GM10266 (cell line): ENCODE data around the gene BOD1.

Experiments used
- DNase-seq: peaks from one replicate; pipeline ENCODE4 v3.0.0; 2012; ENCODE audit errors: extremely low spot score
- TF ChIP-seq, protein P1 (sequence below): IDR thresholded peaks from 2 replicates; pipeline ENCODE4 v1.5.1; 2012; ENCODE audit warnings: mild to moderate bottlenecking, low read depth; ENCODE audit not compliant: control insufficient read depth, insufficient read depth; ENCODE audit errors: missing control alignments

BOD1 gene

GRCh38 chr5:173598686-173599085 lies 17.8 kb downstream of the BOD1 start:
- TF ChIP-seq, protein P1, sequence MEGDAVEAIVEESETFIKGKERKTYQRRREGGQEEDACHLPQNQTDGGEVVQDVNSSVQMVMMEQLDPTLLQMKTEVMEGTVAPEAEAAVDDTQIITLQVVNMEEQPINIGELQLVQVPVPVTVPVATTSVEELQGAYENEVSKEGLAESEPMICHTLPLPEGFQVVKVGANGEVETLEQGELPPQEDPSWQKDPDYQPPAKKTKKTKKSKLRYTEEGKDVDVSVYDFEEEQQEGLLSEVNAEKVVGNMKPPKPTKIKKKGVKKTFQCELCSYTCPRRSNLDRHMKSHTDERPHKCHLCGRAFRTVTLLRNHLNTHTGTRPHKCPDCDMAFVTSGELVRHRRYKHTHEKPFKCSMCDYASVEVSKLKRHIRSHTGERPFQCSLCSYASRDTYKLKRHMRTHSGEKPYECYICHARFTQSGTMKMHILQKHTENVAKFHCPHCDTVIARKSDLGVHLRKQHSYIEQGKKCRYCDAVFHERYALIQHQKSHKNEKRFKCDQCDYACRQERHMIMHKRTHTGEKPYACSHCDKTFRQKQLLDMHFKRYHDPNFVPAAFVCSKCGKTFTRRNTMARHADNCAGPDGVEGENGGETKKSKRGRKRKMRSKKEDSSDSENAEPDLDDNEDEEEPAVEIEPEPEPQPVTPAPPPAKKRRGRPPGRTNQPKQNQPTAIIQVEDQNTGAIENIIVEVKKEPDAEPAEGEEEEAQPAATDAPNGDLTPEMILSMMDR = no peak
- DNase-seq = no peak

DNA sequence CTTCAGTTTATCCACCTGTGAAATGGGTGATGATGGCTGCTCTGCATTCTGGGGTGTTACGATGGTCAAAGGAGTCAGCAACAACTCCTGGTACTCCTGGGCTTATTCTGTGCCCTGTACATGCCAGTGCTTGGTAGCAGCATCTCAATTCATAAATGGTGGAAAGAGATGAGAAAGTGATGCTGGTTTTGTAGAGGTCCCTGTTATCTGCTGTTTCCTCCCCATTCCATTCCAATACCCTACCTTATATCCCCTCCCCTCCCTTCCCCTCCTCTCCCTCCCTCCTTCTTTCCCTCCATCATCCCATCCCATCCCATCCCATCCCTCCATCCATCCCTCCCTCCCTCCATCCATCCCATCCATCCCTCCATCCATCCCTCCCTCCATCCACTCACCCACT lies 19.1 kb downstream of the BOD1 start:
- no peak for DNase-seq
- TF ChIP-seq, protein P1 = no peak

DNA sequence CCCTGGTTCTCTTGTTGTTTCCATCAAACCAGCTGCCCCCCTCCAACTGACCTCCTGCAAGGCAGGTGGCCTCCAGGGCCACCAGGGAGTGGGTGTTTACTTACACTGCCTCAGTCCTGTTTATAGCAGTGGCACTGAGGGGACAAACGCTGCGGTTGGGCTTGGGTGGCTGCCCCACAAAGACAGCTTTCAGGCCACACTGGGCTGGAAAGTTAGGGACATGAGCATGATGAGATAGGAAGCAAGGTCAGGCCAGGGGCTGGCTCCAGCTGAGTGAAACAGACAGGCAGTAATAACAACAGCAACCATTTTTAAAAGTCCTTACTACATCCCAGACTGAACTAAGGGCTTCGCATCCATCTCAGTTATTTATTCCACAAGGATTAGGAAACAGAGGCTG lies 20.6 kb downstream of the BOD1 start:
- TF ChIP-seq, protein P1 = no peak

GRCh38 chr5:173594061-173594460 lies 22.4 kb downstream of the BOD1 start:
- TF ChIP-seq, protein P1 = no peak

More for the DNA sequence above, 20.6 kb downstream of the BOD1 start:
- no peak for DNase-seq

DNA sequence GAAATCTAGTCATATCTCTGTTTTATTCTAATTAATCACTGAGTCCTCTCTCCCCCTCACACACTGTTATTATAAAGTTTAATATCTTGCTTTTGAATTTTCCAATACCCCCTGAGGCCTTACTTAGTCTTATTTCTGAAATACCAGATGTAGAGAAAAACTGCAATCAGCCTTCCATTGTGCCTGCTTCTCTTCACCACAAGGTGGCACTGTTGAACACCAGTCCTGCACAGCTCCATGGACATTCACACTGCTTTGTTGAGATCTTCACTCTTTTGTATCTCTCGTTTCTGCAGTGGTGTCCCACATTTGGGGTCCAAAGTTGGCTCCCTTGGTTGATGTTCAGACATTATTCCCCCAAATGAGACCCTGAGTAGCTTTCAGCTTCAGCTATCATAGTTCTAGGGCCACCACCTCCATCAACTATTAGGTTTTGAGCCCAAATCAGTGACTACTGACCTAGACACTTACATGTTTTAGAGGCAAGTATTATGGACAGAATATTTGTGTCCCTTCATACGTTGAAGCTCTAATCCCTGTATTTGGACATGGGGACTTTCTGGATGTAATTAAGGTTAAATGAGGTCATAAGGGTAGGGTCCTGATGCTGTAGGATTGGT lies 24.3 kb downstream of the BOD1 start:
- TF ChIP-seq, protein P1 = peak; percentile 48
- DNase-seq = no peak

More at GRCh38 chr5:173594061-173594460, 22.4 kb downstream of the BOD1 start:
- DNase-seq = no peak

DNA sequence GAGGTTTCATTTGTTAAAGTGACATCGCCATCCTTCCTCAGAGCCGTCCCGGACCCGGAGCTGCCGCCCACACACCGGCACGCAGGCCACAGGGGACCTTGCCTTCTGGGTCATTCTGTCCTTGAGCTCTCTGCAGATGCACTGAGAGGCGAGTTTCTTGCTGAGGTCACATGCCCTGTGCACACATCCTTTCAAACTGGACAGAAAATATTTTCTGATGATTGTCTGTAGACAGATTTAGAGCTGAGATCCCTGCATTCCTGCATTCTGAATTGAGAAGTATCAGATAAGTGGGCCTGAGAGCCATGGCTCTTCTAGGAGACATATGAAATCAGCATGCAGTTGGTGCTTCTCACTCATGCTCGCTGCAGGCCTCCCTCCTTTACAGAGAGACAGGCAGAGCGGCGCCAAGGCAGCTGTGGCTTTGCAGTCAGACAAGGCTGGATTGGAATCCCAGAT lies 25.4 kb downstream of the BOD1 start:
- DNase-seq = no peak

More for the DNA sequence above, 25.4 kb downstream of the BOD1 start:
- TF ChIP-seq, protein P1 = no peak
